CD4-positive, alpha-beta T cell (primary cell): ENCODE measurements around the gene SNTB2. TPM values are rescaled to one million over a fixed set of nuclear protein-coding genes. Genes with fewer than 3 reads are reported as not detected.
"Not testable (repeated sequence)": the region's sequence is repeated elsewhere in the genome, so short reads cannot be mapped to it uniquely, and the experiment has no call there.

ENCODE experiments used
- ATAC-seq: fragments of 200-7000 bp; cut with Tn5 transposase; one replicate; pipeline ENCODE4 v1.10.0; 2022; ENCODE audit warnings: mild to moderate bottlenecking; ENCODE audit not compliant: poor library complexity
- CTCF ChIA-PET: fragments of 350-600 bp; sonication (Branson Sonifier 250); formaldehyde crosslinking; loops from one replicate; lab custom pipeline; 2021; ENCODE audit warnings: antibody characterized with exemption, inconsistent platforms; lab: Charles Lee
- POLR2A ChIA-PET: fragments of 350-600 bp; sonication (Branson Sonifier 250); formaldehyde crosslinking; loops from one replicate; lab custom pipeline; 2021; ENCODE audit warnings: antibody characterized with exemption, inconsistent platforms; lab: Charles Lee
- DNase-seq, 14 experiments: peaks; one replicate each; pipeline ENCODE4 v3.0.0-alpha.2; 2013 to 2020; ENCODE audit warnings: mixed read lengths in 2 of 14
- H3K27ac ChIP-seq, 2 donors: one replicate each; pipeline versions ENCODE4 v1.5.1 to v1.7.0; 2013; ENCODE audit warnings: low read length in 2 of 2, low read depth in 1 of 2, mild to moderate bottlenecking in 1 of 2
- H3K27me3 ChIP-seq, 2 experiments: 1 replicate in 1 of 2; 2 replicates in 1 of 2; pipeline versions ENCODE4 v1.6.1 to v1.7.0; 2013; ENCODE audit warnings: low read length in 2 of 2, control low read depth in 1 of 2, mild to moderate bottlenecking in 1 of 2, moderate library complexity in 1 of 2; ENCODE audit not compliant: insufficient read depth in 2 of 2, control insufficient read depth in 1 of 2
- H3K36me3 ChIP-seq: one replicate; pipeline ENCODE4 v1.6.1; 2013; ENCODE audit warnings: low read length, control low read depth; ENCODE audit not compliant: insufficient read depth
- H3K4me1 ChIP-seq: one replicate; pipeline ENCODE4 v1.6.1; 2013; ENCODE audit warnings: low read length, control low read depth; ENCODE audit not compliant: insufficient read depth
- H3K4me3 ChIP-seq: one replicate; pipeline ENCODE4 v1.5.1; 2013; ENCODE audit warnings: mild to moderate bottlenecking, low read length, moderate library complexity
- H3K9me3 ChIP-seq, 2 experiments: 1 replicate in 1 of 2; 2 replicates in 1 of 2; pipeline versions ENCODE4 v1.6.1 to v1.7.0; 2013; ENCODE audit warnings: low read length in 2 of 2, mild to moderate bottlenecking in 2 of 2, control low read depth in 1 of 2, moderate library complexity in 1 of 2; ENCODE audit not compliant: control insufficient read depth in 1 of 2, insufficient read depth in 1 of 2
- H3K27ac Mint-ChIP-seq: one replicate; pipeline ENCODE4 v1.8.0; 2020; ENCODE audit warnings: mixed read lengths
- H3K27me3 Mint-ChIP-seq: one replicate; pipeline ENCODE4 v1.8.0; 2021; ENCODE audit warnings: mixed read lengths
- H3K36me3 Mint-ChIP-seq: one replicate; pipeline ENCODE4 v1.8.0; 2021; ENCODE audit warnings: low read depth, mixed read lengths
- H3K4me1 Mint-ChIP-seq: one replicate; pipeline ENCODE4 v1.8.0; 2021; ENCODE audit warnings: low read depth, mixed read lengths
- H3K4me3 Mint-ChIP-seq: one replicate; pipeline ENCODE4 v1.8.0; 2020; ENCODE audit warnings: mild to moderate bottlenecking, mixed read lengths
- H3K9me3 Mint-ChIP-seq: one replicate; pipeline ENCODE4 v1.8.0; 2020; ENCODE audit warnings: mixed read lengths
- intact Hi-C, 2 experiments: fragments of 100-400 bp; cut with DNase I in 1 of 2; cut with micrococcal nuclease in 1 of 2; formaldehyde crosslinking; loops; one replicate each; pipeline versions ENCODE4 v1.15.1 to v1.9.0; 2023 to 2025; cut with DNase I, micrococcal nuclease
- total RNA-seq, 174 experiments: library from RNA in 2 of 174; stranded (reverse) in 2 of 174; gene quantifications; one replicate each; pipeline ENCODE4 v1.2.3 and lab custom pipeline; 2021 to 2026
- TF ChIP-seq, protein P1 (sequence below): fragments of 200-600 bp; IDR thresholded peaks from one replicate; pipeline ENCODE4 v1.8.0; 2022; ENCODE audit warnings: antibody characterized with exemption, mild to moderate bottlenecking

Gene SNTB2
- total RNA-seq, 2 experiments from 2014 or later = 10.1 to 11.4 TPM

DNA sequence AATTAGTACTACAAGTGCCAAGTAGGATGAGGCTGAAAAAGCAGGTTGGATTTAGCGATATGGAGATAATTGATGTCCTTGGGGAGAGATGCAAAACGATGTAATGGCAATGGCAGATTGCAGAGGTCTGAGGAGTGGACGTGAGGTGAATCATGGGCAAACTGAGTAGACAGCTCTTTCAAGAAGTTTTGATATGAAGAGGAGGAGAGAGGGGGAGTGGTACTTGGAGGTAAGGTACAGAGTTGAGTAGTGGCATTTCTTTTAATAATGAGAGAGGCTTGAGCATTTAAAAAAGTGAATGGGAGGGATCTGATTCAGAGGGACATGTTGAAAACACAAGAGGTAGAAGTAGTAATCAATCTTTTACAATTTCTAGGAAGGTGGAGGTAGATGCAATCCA is 106.4 kb downstream of the SNTB2 start:
- H3K4me3 ChIP-seq = no peak overlapping the region
- intact Hi-C loops = no loop called here
- H3K27ac ChIP-seq = no peak overlapping the region
- TF ChIP-seq, protein P1, sequence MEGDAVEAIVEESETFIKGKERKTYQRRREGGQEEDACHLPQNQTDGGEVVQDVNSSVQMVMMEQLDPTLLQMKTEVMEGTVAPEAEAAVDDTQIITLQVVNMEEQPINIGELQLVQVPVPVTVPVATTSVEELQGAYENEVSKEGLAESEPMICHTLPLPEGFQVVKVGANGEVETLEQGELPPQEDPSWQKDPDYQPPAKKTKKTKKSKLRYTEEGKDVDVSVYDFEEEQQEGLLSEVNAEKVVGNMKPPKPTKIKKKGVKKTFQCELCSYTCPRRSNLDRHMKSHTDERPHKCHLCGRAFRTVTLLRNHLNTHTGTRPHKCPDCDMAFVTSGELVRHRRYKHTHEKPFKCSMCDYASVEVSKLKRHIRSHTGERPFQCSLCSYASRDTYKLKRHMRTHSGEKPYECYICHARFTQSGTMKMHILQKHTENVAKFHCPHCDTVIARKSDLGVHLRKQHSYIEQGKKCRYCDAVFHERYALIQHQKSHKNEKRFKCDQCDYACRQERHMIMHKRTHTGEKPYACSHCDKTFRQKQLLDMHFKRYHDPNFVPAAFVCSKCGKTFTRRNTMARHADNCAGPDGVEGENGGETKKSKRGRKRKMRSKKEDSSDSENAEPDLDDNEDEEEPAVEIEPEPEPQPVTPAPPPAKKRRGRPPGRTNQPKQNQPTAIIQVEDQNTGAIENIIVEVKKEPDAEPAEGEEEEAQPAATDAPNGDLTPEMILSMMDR = no peak
- no peak overlapping the region for H3K27ac Mint-ChIP-seq
- no peaks in the 10 kb centered on the region for H3K27me3 ChIP-seq
- no peaks in the 10 kb centered on the region for H3K4me1 Mint-ChIP-seq
- H3K9me3 Mint-ChIP-seq = no peaks in the 10 kb centered on the region
- no peaks in the 10 kb centered on the region for H3K9me3 ChIP-seq
- ATAC-seq = no peak
- no peaks in the 10 kb centered on the region for H3K36me3 ChIP-seq
- H3K27me3 Mint-ChIP-seq = no peaks in the 10 kb centered on the region
- no peak overlapping the region for H3K4me3 Mint-ChIP-seq
- CTCF ChIA-PET = no interaction called here
- peaks cover 5% of the 10 kb centered on the region for H3K36me3 Mint-ChIP-seq
- no peak for DNase-seq
- no peaks in the 10 kb centered on the region for H3K4me1 ChIP-seq
- POLR2A ChIA-PET = interaction anchor here (0.6 kb wide), 1 partner anchor 18 kb away, joined by 3 read pairs; no protein-coding TSS in a partner anchor

DNA sequence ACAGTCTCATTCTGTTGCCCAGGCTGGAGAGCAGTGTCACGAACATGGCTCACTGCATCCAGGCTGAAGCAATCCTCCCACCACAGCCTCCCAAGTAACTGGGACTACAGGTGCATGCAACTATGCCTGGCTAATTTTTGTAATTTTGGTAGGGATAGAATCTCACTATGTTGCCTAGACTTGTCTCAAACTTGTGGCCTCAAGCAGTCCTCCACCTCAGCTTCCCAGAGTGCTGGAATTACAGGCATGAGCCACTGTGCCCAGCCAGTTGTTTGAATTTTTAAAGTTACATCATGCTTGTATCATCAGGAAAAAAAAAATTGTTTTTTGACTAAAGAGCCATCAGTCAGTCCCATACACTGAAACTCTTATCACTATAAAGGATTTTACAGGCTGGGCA is 107.1 kb downstream of the SNTB2 start:
- ATAC-seq = no peak
- no peaks in the 10 kb centered on the region for H3K9me3 ChIP-seq
- H3K4me3 Mint-ChIP-seq = no peak overlapping the region
- no peaks in the 10 kb centered on the region for H3K9me3 Mint-ChIP-seq
- no peaks in the 10 kb centered on the region for H3K36me3 ChIP-seq
- ChIA-PET CTCF (interaction anchor here (1.6 kb wide), 1 partner anchor 144 kb away, joined by 4 read pairs; no protein-coding TSS in a partner anchor), POLR2A (no interaction called here)
- H3K27ac Mint-ChIP-seq = no peak overlapping the region
- no peak overlapping the region for H3K27ac ChIP-seq
- peaks cover 5% of the 10 kb centered on the region for H3K36me3 Mint-ChIP-seq
- no peak for DNase-seq
- no peaks in the 10 kb centered on the region for H3K4me1 ChIP-seq
- no peak overlapping the region for H3K4me3 ChIP-seq
- intact Hi-C loops = no loop called here
- H3K4me1 Mint-ChIP-seq = no peaks in the 10 kb centered on the region
- TF ChIP-seq, protein P1 = no peak
- no peaks in the 10 kb centered on the region for H3K27me3 ChIP-seq
- H3K27me3 Mint-ChIP-seq = no peaks in the 10 kb centered on the region

DNA sequence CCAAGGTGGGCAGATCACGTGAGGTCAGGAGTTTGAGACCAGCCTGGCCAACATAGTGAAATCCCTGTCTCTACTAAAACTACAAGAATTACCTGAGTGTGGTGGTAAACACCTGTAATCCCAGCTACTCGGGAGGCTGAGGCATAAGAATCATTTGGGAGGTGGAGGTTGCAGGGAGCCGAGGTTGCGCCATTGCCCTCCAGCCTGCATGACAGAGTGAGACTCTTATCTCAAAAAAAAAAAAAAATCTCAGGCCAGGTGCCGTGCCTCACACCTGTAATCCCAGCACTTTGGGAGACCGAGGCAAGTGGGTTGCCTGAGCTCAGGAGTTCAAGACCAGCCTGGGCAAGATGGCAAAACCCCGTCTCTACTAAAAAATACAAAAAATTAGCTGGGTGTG is 109.8 kb downstream of the SNTB2 start:
- intact Hi-C loops, H3K9me3 ChIP-seq, CTCF ChIA-PET, H3K4me1 Mint-ChIP-seq, H3K4me3 ChIP-seq, H3K27ac ChIP-seq, H3K27ac Mint-ChIP-seq, H3K27me3 Mint-ChIP-seq, H3K27me3 ChIP-seq, DNase-seq, H3K36me3 ChIP-seq, POLR2A ChIA-PET, H3K4me3 Mint-ChIP-seq, ATAC-seq, H3K4me1 ChIP-seq, H3K9me3 Mint-ChIP-seq: not testable (repeated sequence)
- peaks cover 16% of the 10 kb centered on the region for H3K36me3 Mint-ChIP-seq

DNA sequence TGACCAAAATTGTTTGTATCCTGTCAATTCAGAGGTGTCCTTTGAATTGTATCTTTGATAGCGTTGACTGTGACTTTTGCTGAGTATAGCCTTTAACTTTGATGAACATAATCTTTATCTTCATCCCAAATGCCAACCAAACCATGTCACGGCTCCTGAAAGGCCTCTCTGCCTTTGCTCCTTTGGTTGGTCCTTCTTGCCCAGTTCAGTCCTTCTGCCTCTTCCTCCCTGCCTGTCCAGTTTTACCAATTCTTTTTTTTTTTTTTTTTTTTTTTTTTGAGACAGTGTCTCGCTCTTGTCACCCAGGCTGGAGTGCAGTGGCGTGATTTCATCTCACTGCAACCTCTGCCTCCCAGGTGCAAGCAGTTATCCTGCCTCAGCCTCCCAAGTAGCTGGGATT is 111.3 kb downstream of the SNTB2 start:
- Histone ChIP-seq H3K9me3 (no peaks in the 10 kb centered on the region), H3K27me3 (no peaks in the 10 kb centered on the region), H3K4me3 (no peak overlapping the region), H3K4me1 (no peaks in the 10 kb centered on the region), H3K27ac (no peak overlapping the region), H3K36me3 (peaks cover 4% of the 10 kb centered on the region)
- Mint-ChIP-seq H3K27ac (no peak overlapping the region), H3K36me3 (peaks cover 16% of the 10 kb centered on the region), H3K27me3 (no peaks in the 10 kb centered on the region), H3K9me3 (no peaks in the 10 kb centered on the region), H3K4me3 (no peak overlapping the region), H3K4me1 (no peaks in the 10 kb centered on the region)
- TF ChIP-seq, protein P1 = no peak
- CTCF ChIA-PET = no interaction called here
- POLR2A ChIA-PET = no interaction called here
- DNase-seq = no peak
- intact Hi-C loops = no loop called here
- ATAC-seq = no peak
